Measurements from ENCODE around the gene ZNF385D.

The ZNF385D gene

GRCh38 chr3:21747966-21748555 is 2.9 kb downstream of the ZNF385D start:
- DNase-seq = no peak

DNA sequence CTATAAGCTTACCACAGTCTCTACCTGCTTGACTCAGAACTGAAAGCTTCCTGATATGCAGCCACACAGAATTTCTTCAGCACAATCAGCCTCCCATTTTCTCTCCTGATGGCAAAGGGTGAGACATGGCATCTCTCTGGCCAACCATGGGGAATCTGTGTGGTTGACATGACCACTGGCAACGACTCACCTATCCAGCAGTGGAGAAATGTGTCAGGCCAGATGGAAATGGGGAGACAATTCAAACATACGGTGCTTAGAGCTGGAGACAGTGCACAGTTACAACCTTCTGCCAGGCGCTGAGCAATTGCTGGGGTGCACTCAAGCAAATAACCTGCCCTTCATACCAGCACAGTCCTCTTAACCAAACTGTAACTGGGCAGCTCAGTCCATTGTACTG is 3.6 kb downstream of the ZNF385D start:
- DNase-seq = no peak

DNA sequence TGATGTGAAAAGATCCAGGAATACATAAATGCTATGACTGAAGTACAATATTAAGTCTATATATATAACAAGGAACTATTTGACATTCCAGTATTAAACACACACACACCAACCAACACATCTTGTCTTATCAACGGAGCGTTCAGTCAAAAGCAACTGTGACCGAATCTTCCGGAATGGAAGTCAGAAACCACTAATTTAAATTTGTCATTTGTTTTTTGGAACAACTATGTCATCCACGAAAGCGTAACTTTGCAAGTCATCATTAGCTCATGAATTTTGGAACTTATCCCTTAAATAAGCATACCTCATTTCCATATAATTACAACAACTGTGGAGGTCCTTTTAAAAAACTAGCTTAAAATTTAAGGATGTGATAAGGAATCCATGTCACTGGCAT is 5.0 kb downstream of the ZNF385D start:
- DNase-seq = no peak

GRCh38 chr3:21744793-21745192 is 6.2 kb downstream of the ZNF385D start:
- no peak for DNase-seq

DNA sequence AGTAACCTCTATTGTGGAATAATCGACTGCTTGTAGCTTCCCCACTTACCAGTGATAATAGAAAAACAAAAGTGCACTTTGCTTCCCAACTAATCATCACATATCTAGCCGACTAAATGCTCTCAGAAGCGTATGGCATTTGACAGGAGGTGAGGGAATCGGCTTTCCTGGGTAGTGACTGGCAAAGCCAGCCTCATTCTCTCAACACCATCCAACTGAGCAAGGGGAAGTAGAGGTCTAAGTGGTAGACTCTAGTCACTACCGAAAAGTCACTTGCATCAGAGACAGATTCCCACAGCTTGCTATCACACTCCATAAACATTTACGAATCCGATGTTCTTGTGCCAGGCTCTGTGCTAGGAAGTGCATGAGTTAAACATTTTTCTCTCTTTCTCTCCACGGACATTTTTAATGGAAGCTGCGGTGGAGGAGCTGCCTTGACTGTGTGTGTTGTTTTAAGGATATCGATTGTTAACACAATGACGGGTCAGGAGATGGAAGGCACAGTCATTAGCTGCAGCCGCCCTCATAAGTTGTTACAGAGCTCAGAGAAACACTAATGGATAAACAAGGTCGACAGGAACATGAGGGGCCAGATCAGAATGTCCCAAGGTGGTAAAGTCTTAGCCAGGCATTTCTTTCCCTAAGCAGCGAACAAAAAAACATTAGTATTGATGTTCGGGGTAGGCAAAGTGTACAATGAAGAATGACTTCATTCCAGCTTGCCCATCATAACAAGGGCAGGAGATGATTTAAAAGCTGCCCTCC is 11.9 kb downstream of the ZNF385D start:
- DNase-seq = no peak

- DNase-seq = no peak
Measured at GRCh38 chr3:21738283-21738682, 12.7 kb downstream of the ZNF385D start.

GRCh38 chr3:21734746-21735145 is 16.3 kb downstream of the ZNF385D start:
- no peak for DNase-seq

GRCh38 chr3:21729888-21730459 is 21.0 kb downstream of the ZNF385D start:
- DNase-seq = no peak

DNA sequence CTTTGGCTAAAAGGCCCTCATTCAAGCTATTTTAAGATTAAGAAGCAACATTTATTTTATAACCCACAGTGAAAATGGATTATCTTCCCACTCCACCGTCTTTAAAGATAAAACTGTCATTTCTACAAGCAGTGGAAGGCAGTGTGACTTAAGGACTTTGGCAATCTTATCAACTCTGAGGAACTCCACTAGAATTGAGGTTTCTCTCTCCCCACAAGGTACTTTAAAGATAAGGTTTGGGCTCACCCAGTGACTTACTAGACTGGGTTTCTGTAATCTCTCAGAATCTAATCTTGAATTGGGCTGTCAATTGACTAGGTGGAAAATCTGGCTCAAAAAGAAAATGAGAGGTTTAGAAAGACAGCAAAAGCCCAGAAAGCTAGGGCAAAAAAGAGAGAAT is 21.7 kb downstream of the ZNF385D start:
- DNase-seq = no peak

DNA sequence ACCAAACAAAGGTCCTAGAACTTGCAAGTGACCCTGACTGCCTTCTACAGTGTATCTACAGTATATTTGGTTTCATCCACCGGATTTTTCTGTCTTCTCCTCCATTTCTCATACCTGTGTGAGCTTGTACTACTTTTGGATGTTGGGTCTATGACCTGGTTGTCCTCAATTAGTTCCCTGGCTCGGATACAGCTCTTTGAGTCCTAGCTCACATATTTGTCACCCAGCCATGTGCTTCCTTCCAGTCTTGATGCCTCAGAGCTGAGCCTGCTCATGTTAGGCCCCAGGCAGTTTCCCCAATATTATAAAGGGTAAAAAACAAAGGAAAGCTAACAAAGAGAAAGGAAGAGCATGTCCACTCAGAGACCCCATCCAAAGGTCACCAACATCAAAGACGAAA is 28.2 kb downstream of the ZNF385D start:
- DNase-seq = no peak

DNA sequence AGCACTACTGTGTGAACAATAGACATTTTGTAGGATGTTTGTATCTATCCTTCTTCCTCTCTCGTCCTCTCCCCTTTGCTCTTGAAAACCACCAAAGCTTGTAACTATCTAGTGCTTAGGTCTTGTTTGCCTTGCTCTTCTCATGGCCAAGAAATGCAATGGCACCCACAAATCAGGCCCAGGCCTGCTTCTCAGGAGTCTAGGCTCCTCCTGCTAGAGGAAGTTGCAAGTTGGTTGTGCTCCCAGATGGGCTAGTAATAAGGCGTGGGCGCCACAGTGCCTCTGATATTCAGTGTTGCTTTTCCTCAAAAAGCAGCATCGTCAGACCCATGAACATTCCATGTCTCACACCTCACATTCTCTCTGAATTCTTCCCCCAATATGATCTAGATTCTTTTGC is 28.7 kb downstream of the ZNF385D start:
- DNase-seq = no peak

- DNase-seq = no peak
Measured at GRCh38 chr3:21718943-21719591, 31.9 kb downstream of the ZNF385D start.

- no peak for DNase-seq
Measured at GRCh38 chr3:21718161-21718765, 32.7 kb downstream of the ZNF385D start.

- no peak for DNase-seq
Measured at GRCh38 chr3:21715662-21716061, 35.3 kb downstream of the ZNF385D start.

- no peak for DNase-seq
Measured at GRCh38 chr3:21705769-21706168, 45.2 kb downstream of the ZNF385D start.

DNA sequence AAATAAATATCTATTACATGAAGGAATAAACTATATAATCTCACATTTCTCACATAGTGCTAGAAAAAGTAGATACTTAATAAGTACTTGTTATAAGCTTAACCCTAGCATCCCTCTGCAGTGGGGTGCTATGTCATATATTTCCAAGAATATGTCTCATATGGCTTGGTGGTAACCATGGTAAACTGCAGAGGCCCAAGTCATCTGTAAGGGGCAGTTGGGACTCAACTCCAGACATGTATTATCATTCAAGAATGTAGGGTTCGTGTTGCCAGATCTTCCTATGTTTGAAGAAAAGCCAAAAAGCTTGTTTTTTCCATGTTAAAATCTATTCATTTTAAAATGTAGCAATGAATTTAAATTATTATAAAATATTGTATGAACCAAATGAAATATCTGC is 46.2 kb downstream of the ZNF385D start:
- no peak for DNase-seq

DNA sequence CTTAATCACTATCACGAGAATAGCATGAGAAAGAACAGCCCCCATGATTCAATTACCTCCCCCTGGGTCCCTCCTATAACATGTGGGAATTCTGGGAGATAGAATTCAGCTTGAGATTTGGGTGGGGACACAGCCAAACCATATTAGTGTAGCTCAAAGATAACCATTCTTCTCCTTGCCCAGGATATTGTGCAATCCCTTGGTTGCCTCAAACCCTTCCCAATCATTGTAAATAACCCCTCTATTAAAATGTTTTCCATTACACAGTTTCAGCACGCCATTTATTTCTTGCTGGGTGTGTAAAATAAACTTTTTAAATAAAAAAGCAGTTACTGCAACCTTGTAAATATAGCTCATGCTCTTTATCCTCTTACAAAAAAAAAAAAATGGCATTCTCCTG is 47.7 kb downstream of the ZNF385D start:
- no peak for DNase-seq

DNA sequence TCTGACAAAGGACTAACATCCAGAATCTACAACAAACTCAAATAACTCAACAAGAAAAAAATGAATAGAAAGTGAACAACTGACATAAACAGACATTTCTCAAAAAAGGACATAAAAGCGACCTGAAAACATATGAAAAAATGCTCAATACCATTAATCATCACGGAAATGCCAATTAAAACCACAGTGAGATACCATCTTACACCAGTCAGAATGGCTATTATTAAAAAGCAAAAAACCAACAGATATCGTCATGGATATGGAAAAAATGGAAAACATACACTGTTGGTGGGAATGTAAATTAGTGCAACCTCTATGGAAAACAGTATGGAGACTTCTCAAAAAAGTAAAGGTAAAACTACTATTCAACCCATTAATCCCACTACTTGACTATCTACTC is 53.3 kb downstream of the ZNF385D start:
- no peak for DNase-seq

DNA sequence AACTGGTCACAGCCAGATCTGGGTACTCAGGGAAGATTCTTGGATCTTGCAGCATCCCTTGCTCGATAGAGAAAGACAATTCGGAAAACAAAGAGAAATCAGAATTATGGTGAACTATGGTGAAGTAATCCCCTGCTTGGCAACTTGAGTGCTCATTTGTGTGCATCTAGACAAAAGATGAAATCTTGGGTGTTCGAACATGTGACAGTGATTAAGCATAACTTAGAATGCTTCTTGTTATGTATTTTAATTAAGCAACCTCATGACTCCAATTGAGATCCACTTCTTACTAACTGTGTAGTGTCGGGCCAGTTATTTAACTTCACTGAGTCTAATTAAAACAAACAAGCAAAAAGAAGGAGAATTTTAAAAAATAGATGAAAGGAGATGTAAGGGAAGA is 56.5 kb downstream of the ZNF385D start:
- DNase-seq = no peak

GRCh38 chr3:21691036-21691435 is 60.0 kb downstream of the ZNF385D start:
- no peak for DNase-seq

GRCh38 chr3:21682206-21682605 is 68.8 kb downstream of the ZNF385D start:
- DNase-seq = no peak

DNA sequence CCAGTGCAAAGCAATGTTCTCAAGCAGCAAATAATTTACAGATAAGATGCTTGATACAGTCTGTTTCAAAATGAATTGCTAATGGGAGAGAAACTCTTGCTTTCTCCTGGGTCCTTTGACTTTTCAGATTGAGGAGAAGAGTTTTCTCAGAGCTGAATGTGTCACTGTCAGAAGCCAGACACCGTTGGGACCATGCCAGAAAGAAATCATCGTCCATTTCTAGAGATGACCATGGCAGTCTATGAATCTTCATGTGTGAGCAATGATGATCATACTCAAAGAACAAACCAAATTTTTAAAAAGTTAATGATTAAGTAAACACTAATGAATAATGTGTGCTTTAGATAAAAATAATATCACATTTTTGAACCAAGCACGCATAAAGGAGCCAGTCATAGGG is 77.6 kb downstream of the ZNF385D start:
- DNase-seq = no peak

DNA sequence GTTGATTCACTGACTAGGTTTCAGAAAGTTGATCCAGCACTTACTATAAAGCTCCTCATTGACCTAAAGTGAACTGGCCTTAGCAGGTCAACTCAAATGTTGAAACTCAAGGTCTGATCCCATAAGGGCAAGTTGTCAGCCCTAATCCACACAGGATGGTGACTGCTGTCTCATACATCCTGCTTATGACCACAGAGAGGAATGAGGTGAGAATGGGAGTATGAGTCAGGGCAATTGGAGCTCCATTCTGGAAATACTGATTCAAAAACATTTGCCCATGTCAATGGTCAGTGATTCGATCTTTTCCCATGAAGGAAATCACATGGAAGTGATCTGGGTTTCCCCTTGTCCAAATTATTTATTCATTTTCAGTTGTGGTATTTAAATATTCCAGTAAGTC is 78.7 kb downstream of the ZNF385D start:
- no peak for DNase-seq

GRCh38 chr3:21670386-21670785 is 80.6 kb downstream of the ZNF385D start:
- no peak for DNase-seq
